ENCODE measurements around the gene FHAD1. TPM values are rescaled to one million over a fixed set of nuclear protein-coding genes. Genes with fewer than 3 reads are reported as not detected.

Gene FHAD1
- total RNA-seq, 1 experiment from 2014 or later, result 1.9 TPM

DNA sequence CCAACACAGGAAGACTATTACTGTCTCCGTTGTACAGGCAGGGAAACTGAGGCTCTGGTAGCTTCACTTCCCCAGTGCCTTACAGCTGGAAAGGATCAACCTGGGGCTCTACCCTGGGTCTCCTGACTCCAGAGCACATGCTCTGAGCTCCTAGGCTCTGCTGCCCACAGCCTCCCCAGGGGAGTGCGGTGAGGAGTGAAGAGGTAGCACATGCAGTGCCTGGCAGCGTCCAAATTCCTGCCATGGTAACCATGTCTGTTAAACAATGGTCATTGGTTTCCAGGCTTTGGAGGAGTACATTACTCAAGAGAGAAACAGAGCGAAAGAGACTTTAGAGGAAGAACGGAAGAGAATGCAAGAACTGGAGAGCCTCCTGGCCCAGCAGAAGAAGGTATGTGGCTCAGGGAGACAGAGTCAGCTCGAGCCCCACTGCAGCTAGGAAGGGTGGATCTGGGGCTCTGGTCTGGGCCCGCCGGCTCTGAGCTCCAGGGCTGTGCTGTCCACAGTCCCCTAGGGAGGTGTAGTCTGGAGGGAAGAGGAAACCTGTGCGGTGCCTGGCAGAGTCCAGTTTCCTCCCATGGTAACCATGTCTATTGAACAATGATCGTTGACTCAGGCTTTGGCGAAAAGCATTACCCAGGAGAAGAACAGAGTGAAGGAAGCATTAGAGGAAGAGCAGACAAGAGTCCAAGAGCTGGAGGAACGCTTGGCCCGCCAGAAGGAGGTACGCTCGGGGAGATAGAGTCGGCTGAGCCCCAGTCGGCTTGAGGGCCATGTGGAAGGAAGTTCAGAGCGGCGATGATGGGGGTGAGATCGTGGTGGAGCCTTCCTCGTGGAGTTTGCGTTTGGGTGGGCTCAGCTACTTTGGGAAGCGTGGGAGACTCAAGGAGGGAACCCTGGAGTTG lies 98.0 kb downstream of the FHAD1 start:
- Histone ChIP-seq H3K23ac (ENCODE audit: insufficient read length, low read depth, low read length) (no peak overlapping the region), H2BK120ac (ENCODE audit: low read depth, low read length, poor library complexity, severe bottlenecking) (no peak overlapping the region), H3K4me1 (ENCODE audit: insufficient read depth, low read length) (no peaks in the 10 kb centered on the region), H2BK20ac (ENCODE audit: low read depth, low read length, poor library complexity, severe bottlenecking) (no peak overlapping the region), H2BK5ac (ENCODE audit: insufficient read length, low read length) (no peak overlapping the region), H4K5ac (ENCODE audit: insufficient read length, low read depth, low read length) (no peak overlapping the region), H2AFZ (ENCODE audit: low read length) (no peak overlapping the region), H3K27me3 (ENCODE audit: insufficient read depth, low read length) (no peaks in the 10 kb centered on the region), H3K27ac (ENCODE audit: insufficient read length, low read depth, low read length) (no peak overlapping the region), H3K79me2 (ENCODE audit: insufficient read depth, low read length) (no peaks in the 10 kb centered on the region), H4K8ac (replicated peaks; ENCODE audit: insufficient read length, low read depth, low read length) (no peak overlapping the region), H3K4me2 (ENCODE audit: insufficient read depth, insufficient read length, low read length) (no peak overlapping the region), H2BK12ac (ENCODE audit: insufficient read length, low read depth, low read length) (no peak overlapping the region), H3K4ac (ENCODE audit: low read depth, low read length) (no peak overlapping the region), H3K56ac (ENCODE audit: insufficient read length, low read depth, low read length) (no peak overlapping the region), H3T11ph (ENCODE audit: low read length) (no peak overlapping the region), H3K14ac (ENCODE audit: insufficient read depth, low read length) (no peak overlapping the region), H3K79me1 (ENCODE audit: insufficient read depth, low read depth, low read length, poor library complexity, severe bottlenecking) (no peaks in the 10 kb centered on the region), H4K91ac (ENCODE audit: insufficient read length, low read depth, low read length) (no peak overlapping the region), H3K9ac (ENCODE audit: extremely low read depth, insufficient read length, low read length) (no peak overlapping the region), H3K23me2 (ENCODE audit: insufficient read length, low read depth, low read length, poor library complexity, severe bottlenecking) (no peaks in the 10 kb centered on the region), H2BK15ac (ENCODE audit: low read depth, low read length) (no peak overlapping the region), H4K20me1 (ENCODE audit: control insufficient read depth, insufficient read depth, insufficient read length) (no peaks in the 10 kb centered on the region), H2AK5ac (ENCODE audit: insufficient read length, low read length) (no peak overlapping the region), H3K18ac (ENCODE audit: insufficient read length, low read depth, low read length) (no peak overlapping the region), H3K9me3 (ENCODE audit: control insufficient read depth, low read depth, low read length) (no peaks in the 10 kb centered on the region)
- H3K4me3 Mint-ChIP-seq, result no peak overlapping the region
- TF ChIP-seq, protein P1, sequence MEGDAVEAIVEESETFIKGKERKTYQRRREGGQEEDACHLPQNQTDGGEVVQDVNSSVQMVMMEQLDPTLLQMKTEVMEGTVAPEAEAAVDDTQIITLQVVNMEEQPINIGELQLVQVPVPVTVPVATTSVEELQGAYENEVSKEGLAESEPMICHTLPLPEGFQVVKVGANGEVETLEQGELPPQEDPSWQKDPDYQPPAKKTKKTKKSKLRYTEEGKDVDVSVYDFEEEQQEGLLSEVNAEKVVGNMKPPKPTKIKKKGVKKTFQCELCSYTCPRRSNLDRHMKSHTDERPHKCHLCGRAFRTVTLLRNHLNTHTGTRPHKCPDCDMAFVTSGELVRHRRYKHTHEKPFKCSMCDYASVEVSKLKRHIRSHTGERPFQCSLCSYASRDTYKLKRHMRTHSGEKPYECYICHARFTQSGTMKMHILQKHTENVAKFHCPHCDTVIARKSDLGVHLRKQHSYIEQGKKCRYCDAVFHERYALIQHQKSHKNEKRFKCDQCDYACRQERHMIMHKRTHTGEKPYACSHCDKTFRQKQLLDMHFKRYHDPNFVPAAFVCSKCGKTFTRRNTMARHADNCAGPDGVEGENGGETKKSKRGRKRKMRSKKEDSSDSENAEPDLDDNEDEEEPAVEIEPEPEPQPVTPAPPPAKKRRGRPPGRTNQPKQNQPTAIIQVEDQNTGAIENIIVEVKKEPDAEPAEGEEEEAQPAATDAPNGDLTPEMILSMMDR (conservative IDR thresholded peaks at IDR 0.05), result no peak
- H3K4me1 Mint-ChIP-seq, result peaks cover 11 to 12% of the 10 kb centered on the region in 2 experiments; a peak in 3 of 4 replicates
- no peak overlapping the region for H3K27ac Mint-ChIP-seq
- WGBS (ENCODE audit: extremely low coverage, insufficient read length, low lambda C conversion rate), result no CpG with 5 or more reads among the region's 23 CpGs
- no peaks in the 10 kb centered on the region; a peak in 1 of 5 replicates for H3K9me3 Mint-ChIP-seq
- H3K27me3 Mint-ChIP-seq (ENCODE audit: low read depth), result peaks cover 21% of the 10 kb centered on the region
- DNase-seq, result no peak
- H3K36me3 Mint-ChIP-seq (ENCODE audit: insufficient read depth in 1 of 3, low read depth in 3 of 3), result peaks cover 0 to 2% (median 0%) of the 10 kb centered on the region in 3 experiments; a peak in 1 of 7 replicates
